T-helper 1 cell treated with Interleukin-12 subunit alpha and Interleukin-12 subunit beta and Interleukin-4 antibody, amounts not matched to agents 30 μg/mL and 1 μg/mL, for 36 hours (primary cell): Measurements from ENCODE around the gene PDE6A.

Source experiments
- H3K27ac Mint-ChIP-seq: one replicate; pipeline ENCODE4 v1.8.0; 2021; ENCODE audit warnings: mild to moderate bottlenecking, mixed read lengths
- H3K27me3 Mint-ChIP-seq: one replicate; pipeline ENCODE4 v1.8.0; 2021; ENCODE audit warnings: low read depth, mixed read lengths
- H3K36me3 Mint-ChIP-seq: one replicate; pipeline ENCODE4 v1.8.0; 2021; ENCODE audit warnings: low read depth, mixed read lengths
- H3K4me1 Mint-ChIP-seq: one replicate; pipeline ENCODE4 v1.8.0; 2021; ENCODE audit warnings: low read depth, mixed read lengths
- H3K4me3 Mint-ChIP-seq: one replicate; pipeline ENCODE4 v1.8.0; 2021; ENCODE audit warnings: mild to moderate bottlenecking, moderate library complexity, mixed read lengths
- H3K9me3 Mint-ChIP-seq: one replicate; pipeline ENCODE4 v1.8.0; 2021; ENCODE audit warnings: mixed read lengths

The PDE6A gene

DNA sequence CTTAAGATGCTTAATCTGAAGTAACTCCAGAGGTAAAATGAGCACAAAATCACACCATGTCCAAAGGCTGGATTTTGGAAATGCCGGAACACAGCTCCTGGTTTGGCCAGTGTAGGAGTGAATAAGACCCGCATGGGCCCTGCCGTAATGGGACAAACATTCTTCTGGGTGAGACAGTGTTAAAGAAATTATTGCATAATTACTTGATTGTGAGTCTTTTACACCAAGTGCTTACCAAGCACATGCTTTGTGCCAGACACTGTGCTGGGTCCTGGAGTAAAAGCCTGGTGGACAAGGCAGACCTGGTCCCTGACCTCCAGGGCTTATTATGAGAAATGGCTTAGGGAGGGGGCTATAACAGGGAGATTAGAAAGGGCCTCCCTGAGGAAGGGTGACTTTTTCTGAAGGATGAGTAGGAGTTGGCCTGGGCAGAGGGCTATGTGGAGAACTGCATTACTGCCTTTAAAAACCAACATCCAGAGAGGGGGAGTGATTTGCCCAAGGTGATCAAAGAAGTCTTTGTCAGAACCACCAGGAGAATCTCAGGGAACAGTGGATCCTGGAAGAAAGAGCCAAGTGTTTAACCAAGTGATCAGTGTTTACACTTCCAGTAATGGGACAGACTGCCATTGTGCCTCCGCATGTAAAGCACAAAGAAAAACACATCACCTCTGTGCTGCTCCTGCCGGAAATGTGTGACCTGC, 3.5 kb downstream of the PDE6A start:
- H3K9me3 Mint-ChIP-seq = no peaks in the 10 kb centered on the region
- H3K4me1 Mint-ChIP-seq = peaks cover 6% of the 10 kb centered on the region
- H3K27ac Mint-ChIP-seq = no peak overlapping the region
- H3K36me3 Mint-ChIP-seq = no peaks in the 10 kb centered on the region
- H3K27me3 Mint-ChIP-seq = no peaks in the 10 kb centered on the region
- H3K4me3 Mint-ChIP-seq = no peak overlapping the region

DNA sequence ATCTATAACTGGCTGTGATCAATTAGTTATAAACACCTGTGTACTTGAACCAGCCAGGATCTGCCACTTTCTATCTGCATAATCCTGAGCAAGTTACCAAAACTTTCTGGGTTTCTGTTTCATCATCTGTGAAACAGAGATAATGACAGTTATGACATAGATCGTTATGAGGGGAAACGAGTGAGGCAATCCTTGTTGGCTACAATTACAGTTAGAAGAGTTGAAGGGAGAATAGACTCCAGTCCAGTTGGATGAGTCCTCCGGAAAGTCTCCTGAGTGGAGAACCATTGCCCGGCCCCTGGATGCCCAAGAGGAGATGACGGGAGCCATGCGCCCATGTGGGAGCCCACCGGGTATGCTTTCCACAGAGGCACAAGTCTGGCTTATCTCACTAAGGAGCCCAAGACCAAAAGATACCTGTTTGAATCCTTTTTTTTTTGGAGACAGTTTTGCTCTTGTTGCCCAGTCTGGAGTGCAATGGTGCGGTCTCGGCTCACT, 4.5 kb downstream of the PDE6A start:
- Mint-ChIP-seq H3K36me3 (no peaks in the 10 kb centered on the region), H3K4me1 (peaks cover 6% of the 10 kb centered on the region), H3K4me3 (no peak overlapping the region), H3K27ac (peak overlapping the region; percentile 9), H3K9me3 (no peaks in the 10 kb centered on the region), H3K27me3 (no peaks in the 10 kb centered on the region)

DNA sequence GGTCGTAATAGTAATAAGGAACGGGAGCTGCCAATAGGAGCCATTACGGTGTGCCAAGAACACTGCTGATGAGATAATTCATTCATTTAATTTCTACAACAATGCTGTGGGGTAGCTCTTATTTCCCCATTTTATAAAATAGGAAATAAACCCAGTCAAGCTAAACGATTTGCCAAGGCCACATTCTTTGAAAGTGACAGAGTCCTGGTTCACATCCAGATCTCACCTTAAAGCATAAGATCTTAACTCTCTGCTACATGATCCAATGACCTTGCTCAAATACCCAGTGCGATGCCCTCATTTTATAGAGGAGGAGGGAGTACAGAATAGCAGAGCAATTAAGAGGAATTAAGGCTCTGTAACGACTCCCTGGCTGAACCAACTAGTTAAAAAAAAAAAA, 5.0 kb downstream of the PDE6A start:
- Mint-ChIP-seq H3K4me3 (no peak overlapping the region), H3K27me3 (peaks cover 3% of the 10 kb centered on the region), H3K4me1 (peaks cover 6% of the 10 kb centered on the region), H3K9me3 (no peaks in the 10 kb centered on the region), H3K27ac (no peak overlapping the region), H3K36me3 (no peaks in the 10 kb centered on the region)

- Mint-ChIP-seq H3K4me3 (no peak overlapping the region), H3K27ac (no peak overlapping the region), H3K4me1 (peaks cover 6% of the 10 kb centered on the region), H3K9me3 (no peaks in the 10 kb centered on the region), H3K27me3 (peaks cover 5% of the 10 kb centered on the region), H3K36me3 (no peaks in the 10 kb centered on the region)
These were observed 5.7 kb downstream of the PDE6A start for GRCh38 chr5:149938791-149939358.

DNA sequence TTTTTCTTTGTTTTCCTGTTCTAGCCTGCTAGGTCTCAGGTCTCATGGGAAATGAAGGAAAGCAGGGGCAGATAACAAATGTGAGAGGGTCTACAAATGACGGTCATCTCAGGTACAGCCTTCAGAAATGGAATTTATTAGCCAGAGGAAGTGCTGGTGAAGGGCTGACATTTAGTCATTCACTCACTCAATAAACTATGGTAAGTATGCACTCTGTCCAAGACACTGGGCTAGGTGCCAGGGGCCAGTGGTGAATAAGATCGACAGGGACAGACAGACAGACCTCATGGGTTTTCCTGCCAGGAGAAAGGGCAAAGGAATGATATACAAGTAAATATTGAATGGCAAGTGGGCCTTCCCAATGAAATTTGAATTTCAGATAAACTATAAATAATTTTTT, 6.3 kb downstream of the PDE6A start:
- Mint-ChIP-seq H3K27ac (no peak overlapping the region), H3K4me1 (peaks cover 6% of the 10 kb centered on the region), H3K4me3 (no peak overlapping the region), H3K9me3 (no peaks in the 10 kb centered on the region), H3K27me3 (peaks cover 5% of the 10 kb centered on the region), H3K36me3 (no peaks in the 10 kb centered on the region)

- peaks cover 6% of the 10 kb centered on the region for H3K4me1 Mint-ChIP-seq
- no peaks in the 10 kb centered on the region for H3K9me3 Mint-ChIP-seq
- no peaks in the 10 kb centered on the region for H3K36me3 Mint-ChIP-seq
- H3K27ac Mint-ChIP-seq = no peak overlapping the region
- H3K27me3 Mint-ChIP-seq = peaks cover 5% of the 10 kb centered on the region
- no peak overlapping the region for H3K4me3 Mint-ChIP-seq
These were observed 7.0 kb downstream of the PDE6A start for GRCh38 chr5:149937610-149938009.

GRCh38 chr5:149936700-149937091, 7.9 kb downstream of the PDE6A start:
- H3K27ac Mint-ChIP-seq = no peak overlapping the region
- no peaks in the 10 kb centered on the region for H3K9me3 Mint-ChIP-seq
- H3K4me3 Mint-ChIP-seq = no peak overlapping the region
- H3K27me3 Mint-ChIP-seq = peaks cover 11% of the 10 kb centered on the region
- H3K36me3 Mint-ChIP-seq = no peaks in the 10 kb centered on the region
- peaks cover 6% of the 10 kb centered on the region for H3K4me1 Mint-ChIP-seq

GRCh38 chr5:149936044-149936699, 8.4 kb downstream of the PDE6A start:
- Mint-ChIP-seq H3K27ac (no peak overlapping the region), H3K4me1 (peaks cover 6% of the 10 kb centered on the region), H3K36me3 (no peaks in the 10 kb centered on the region), H3K27me3 (peaks cover 14% of the 10 kb centered on the region), H3K4me3 (no peak overlapping the region), H3K9me3 (no peaks in the 10 kb centered on the region)

DNA sequence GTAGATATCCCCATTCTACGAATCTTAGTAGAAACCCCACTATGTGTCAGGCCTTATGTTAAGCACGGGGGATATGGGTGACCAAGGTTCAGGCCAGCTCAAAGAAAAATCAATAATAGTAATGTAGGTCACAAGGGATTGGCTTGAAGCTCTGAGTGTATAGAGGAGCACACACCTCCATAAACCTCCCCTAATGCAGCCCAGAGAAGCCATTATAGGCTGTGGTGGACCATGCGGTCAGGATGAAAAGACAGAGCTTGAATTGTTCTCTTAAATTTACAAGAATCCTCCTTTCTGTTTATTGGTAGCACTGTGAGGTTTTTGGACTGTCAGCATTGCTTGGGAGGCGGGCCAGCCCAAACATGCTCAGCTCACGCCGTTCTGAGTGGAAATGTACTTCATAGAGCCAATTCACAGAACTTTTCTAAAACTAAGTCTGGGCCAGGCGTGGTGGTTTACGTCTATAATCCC, 9.1 kb downstream of the PDE6A start:
- peaks cover 9% of the 10 kb centered on the region for H3K4me1 Mint-ChIP-seq
- H3K36me3 Mint-ChIP-seq = no peaks in the 10 kb centered on the region
- no peak overlapping the region for H3K4me3 Mint-ChIP-seq
- peaks cover 19% of the 10 kb centered on the region for H3K27me3 Mint-ChIP-seq
- H3K27ac Mint-ChIP-seq = no peak overlapping the region
- no peaks in the 10 kb centered on the region for H3K9me3 Mint-ChIP-seq

DNA sequence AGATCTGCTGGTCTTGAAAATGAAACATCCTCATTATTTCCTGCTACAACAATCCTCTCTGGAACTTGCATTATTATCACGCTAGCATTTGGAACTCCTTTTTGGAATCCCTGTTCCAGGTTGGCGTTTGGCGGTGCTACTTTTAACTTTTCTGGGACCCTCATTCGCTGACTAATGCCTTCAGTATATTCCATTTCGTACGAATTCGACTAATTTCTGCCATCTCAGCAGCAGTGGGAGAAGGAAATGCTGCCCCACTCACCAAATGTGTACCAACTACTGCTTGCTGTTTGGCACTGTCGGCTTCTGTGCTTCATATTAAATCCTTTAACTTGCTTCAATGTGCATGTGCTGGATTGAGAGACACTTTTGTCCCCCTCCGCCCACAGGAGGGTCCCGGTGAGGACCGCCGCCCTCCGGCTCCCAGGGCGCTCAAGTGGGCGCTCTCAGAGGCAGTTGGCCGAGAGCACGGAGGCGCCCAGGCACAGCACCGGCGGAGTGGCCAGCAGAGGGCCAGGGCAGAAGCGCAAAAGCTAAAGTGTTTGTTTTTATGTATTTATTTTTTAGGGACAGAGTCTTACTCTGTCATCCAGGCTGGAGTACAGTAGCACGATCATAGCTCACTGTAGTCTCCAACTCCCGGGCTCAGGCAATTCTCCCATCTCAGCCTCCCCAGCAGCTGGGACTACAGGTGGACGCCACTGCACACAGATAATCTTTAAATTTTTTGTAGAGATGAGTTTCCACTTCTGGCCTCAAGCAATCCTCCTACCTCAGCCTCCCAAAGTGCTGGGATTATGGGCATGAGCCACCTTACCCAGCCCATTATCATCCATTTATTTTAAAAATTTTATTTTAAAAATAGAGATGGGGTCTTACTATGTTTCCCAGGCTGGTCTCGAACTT, 11.9 kb downstream of the PDE6A start:
- peaks cover 23% of the 10 kb centered on the region for H3K27me3 Mint-ChIP-seq
- H3K4me3 Mint-ChIP-seq = no peak overlapping the region
- no peaks in the 10 kb centered on the region for H3K9me3 Mint-ChIP-seq
- no peak overlapping the region for H3K27ac Mint-ChIP-seq
- H3K4me1 Mint-ChIP-seq = peaks cover 5% of the 10 kb centered on the region
- H3K36me3 Mint-ChIP-seq = no peaks in the 10 kb centered on the region

- Mint-ChIP-seq H3K36me3 (no peaks in the 10 kb centered on the region), H3K4me3 (no peak overlapping the region), H3K9me3 (no peaks in the 10 kb centered on the region), H3K27me3 (peaks cover 23% of the 10 kb centered on the region), H3K4me1 (peaks cover 4% of the 10 kb centered on the region), H3K27ac (no peak overlapping the region)
These were observed 12.6 kb downstream of the PDE6A start for GRCh38 chr5:149931992-149932436.

DNA sequence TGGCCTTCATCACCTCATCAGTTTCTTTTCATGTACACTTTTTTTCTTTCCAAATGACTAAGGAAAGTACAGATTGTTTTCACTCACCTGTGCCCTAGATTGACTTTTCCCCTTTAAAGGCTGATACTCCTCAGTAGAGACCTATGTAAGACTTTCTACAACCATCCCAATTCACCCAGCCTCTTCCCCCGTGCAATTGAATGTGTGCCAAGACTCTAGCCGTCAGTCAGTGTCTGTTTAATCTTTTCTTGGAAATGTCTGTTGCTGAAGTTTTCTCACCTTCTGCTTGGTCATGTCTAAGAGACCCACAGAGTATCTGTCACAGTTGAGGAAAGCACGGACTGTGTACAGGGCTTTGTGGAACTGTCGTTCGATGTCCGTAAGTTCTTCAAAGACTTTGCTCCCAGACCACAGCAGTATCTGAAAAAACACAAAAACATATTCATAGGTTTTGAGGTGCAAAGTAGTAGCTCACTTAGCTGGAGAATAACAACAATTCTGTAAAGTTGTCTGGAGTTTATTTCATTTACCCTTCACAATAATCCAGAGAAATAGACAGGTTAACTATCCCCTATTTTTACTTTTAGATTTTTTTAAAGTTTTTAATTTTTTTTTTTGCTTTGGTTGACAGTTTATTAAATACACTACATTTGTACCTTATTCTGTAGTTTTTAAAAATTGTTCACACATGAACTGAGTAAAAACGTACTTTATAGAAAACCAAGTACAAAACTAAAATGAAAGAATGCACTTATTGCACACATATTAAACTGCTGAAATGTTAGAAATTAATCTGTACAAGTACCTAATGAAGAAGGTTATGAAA, 13.6 kb downstream of the PDE6A start:
- H3K36me3 Mint-ChIP-seq = no peaks in the 10 kb centered on the region
- H3K27ac Mint-ChIP-seq = no peak overlapping the region
- peaks cover 3% of the 10 kb centered on the region for H3K4me1 Mint-ChIP-seq
- no peaks in the 10 kb centered on the region for H3K9me3 Mint-ChIP-seq
- peaks cover 23% of the 10 kb centered on the region for H3K27me3 Mint-ChIP-seq
- H3K4me3 Mint-ChIP-seq = no peak overlapping the region

DNA sequence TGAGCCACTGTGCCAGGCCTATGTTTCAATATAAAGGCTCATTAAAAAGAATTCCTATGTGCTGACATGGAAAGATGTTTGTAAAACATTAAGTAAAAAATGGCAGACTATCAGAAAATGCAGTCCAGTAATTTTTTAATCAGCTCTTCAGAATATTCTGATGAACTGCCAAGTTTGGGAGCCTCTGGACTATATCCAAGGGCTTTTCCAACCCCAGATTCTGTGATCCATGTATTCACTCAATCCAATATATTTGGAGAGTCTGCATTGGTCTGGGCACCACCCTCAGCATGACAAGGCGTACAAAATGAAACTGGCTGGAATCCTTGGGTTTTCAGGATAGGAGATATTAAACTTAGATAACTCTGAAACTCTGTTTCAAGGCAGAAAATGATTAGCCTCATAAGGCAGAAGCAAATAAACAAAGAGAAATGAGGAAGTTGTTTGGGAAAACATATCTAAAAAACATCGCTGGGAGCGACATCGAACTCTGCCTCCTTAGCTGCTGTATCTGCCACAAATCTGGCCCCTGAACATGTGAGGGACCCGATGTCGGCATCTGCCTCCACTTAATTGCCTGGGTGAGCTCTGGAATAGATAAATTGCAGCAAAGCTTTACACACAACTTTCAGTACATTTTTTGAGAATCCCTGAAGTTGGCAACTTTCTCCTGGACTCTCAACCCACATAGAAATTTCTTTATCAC, 14.4 kb downstream of the PDE6A start:
- Mint-ChIP-seq H3K27ac (no peak overlapping the region), H3K36me3 (no peaks in the 10 kb centered on the region), H3K27me3 (peaks cover 23% of the 10 kb centered on the region)

More for the DNA sequence above, 14.4 kb downstream of the PDE6A start:
- Mint-ChIP-seq H3K4me1 (peaks cover 3% of the 10 kb centered on the region), H3K9me3 (no peaks in the 10 kb centered on the region), H3K4me3 (no peak overlapping the region)
